ENCODE measurements around the gene SBF2. TPM values are rescaled to one million over a fixed set of nuclear protein-coding genes. Genes with fewer than 3 reads are reported as not detected.

Gene SBF2
- total and polyA plus RNA-seq, 9 of the 15 experiments (the other 6 are each of a cell fraction or from before 2014, with no cell fraction given) = 0.80 to 9.5 (median 5.0) TPM

DNA sequence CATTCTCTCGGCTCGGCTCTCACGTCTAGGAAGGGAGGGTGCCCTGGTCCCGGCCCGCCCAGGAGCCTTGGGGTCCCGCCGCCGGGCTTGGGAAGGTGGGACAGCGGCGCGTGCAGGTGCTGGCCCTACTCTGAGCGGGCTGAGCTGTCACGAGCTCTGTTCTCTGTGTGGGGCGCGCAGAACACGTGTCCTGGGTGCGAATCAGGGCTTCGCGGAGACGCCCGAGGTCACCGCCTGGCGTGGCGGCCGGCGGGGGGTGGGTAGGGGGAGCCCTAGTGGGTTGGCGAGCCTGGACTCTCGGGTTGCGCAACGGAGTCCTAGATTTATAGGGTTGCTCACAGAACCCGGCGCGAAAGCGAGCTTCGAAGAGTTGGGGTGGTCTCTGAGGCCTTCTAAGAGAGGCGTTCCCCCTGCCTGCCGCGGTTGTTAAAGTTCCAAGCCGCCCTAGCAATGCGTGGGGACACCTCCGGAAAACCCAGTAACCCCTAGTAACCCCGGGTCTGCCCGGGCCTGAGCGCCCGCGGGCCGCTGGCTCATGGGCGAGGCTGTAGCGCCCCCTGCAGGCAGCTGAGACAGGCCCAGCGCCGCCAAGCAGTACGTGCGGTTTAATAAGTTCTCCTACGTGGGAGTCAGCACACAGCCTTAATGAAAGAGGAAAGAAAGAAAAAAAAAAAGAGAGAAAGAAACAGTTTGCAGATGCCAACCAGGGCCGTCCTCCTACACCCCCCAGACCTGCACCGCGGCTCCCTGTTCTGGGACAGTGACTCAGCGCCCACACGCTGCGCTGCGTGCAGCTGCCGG, 13.6 kb upstream of the SBF2 start (continued):
- TF ChIP-seq HMG20B (CRISPR knock-in tag; IDR thresholded peaks at IDR 0.05) (no peak), PRPF4 (IDR thresholded peaks at IDR 0.05; ENCODE audit: insufficient read depth, low read depth, low read length, poor library complexity, severe bottlenecking) (no peak), ZNF398 (CRISPR knock-in tag; IDR thresholded peaks at IDR 0.05) (no peak), FIP1L1 (IDR thresholded peaks at IDR 0.05; ENCODE audit: low read depth, low read length, poor library complexity, severe bottlenecking) (peak; percentile 64), ZNF232 (CRISPR knock-in tag; IDR thresholded peaks at IDR 0.05) (no peak), SPI1 (IDR thresholded peaks at IDR 0.05; ENCODE audit: borderline replicate concordance, low read depth, low read length) (no peak), ELF4 (CRISPR knock-in tag; IDR thresholded peaks at IDR 0.05) (no peak), CREM (IDR thresholded peaks at IDR 0.05; ENCODE audit: low read depth) (peak; percentile 64), GATA2 (CRISPR knock-in tag; IDR thresholded peaks at IDR 0.05) (no peak), TFE3 (CRISPR knock-in tag; IDR thresholded peaks at IDR 0.05) (no peak), RBM39 (optimal IDR thresholded peaks at IDR 0.05; ENCODE audit: low read depth, low read length) (no peak), BRD9 (IDR thresholded peaks at IDR 0.05; ENCODE audit: low read depth, partially characterized antibody) (peak; percentile 85), DLX4 (CRISPR knock-in tag; IDR thresholded peaks at IDR 0.05) (no peak), NEUROD1 (IDR thresholded peaks at IDR 0.05; ENCODE audit: borderline replicate concordance, low read depth, low read length, partially characterized antibody) (no peak), THRB (CRISPR knock-in tag; conservative IDR thresholded peaks at IDR 0.05) (no peak)
- TF ChIP-seq, protein P1, sequence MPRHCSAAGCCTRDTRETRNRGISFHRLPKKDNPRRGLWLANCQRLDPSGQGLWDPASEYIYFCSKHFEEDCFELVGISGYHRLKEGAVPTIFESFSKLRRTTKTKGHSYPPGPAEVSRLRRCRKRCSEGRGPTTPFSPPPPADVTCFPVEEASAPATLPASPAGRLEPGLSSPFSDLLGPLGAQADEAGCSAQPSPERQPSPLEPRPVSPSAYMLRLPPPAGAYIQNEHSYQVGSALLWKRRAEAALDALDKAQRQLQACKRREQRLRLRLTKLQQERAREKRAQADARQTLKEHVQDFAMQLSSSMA (CRISPR knock-in tag; IDR thresholded peaks at IDR 0.05) = no peak
- TF ChIP-seq, protein P2, sequence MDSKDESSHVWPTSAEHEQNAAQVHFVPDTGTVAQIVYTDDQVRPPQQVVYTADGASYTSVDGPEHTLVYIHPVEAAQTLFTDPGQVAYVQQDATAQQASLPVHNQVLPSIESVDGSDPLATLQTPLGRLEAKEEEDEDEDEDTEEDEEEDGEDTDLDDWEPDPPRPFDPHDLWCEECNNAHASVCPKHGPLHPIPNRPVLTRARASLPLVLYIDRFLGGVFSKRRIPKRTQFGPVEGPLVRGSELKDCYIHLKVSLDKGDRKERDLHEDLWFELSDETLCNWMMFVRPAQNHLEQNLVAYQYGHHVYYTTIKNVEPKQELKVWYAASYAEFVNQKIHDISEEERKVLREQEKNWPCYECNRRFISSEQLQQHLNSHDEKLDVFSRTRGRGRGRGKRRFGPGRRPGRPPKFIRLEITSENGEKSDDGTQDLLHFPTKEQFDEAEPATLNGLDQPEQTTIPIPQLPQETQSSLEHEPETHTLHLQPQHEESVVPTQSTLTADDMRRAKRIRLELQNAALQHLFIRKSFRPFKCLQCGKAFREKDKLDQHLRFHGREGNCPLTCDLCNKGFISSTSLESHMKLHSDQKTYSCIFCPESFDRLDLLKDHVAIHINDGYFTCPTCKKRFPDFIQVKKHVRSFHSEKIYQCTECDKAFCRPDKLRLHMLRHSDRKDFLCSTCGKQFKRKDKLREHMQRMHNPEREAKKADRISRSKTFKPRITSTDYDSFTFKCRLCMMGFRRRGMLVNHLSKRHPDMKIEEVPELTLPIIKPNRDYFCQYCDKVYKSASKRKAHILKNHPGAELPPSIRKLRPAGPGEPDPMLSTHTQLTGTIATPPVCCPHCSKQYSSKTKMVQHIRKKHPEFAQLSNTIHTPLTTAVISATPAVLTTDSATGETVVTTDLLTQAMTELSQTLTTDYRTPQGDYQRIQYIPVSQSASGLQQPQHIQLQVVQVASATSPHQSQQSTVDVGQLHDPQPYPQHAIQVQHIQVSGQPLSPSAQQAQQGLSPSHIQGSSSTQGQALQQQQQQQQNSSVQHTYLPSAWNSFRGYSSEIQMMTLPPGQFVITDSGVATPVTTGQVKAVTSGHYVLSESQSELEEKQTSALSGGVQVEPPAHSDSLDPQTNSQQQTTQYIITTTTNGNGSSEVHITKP (IDR thresholded peaks at IDR 0.05; ENCODE audit: partially characterized antibody) = no peak
